ENCODE data around the gene WDR48. TPM values are rescaled to one million over a fixed set of nuclear protein-coding genes. Genes with fewer than 3 reads are reported as not detected.

The WDR48 gene
- total and polyA plus RNA-seq, 12 donors: 8.0 to 37.2 (median 28.7) TPM

DNA sequence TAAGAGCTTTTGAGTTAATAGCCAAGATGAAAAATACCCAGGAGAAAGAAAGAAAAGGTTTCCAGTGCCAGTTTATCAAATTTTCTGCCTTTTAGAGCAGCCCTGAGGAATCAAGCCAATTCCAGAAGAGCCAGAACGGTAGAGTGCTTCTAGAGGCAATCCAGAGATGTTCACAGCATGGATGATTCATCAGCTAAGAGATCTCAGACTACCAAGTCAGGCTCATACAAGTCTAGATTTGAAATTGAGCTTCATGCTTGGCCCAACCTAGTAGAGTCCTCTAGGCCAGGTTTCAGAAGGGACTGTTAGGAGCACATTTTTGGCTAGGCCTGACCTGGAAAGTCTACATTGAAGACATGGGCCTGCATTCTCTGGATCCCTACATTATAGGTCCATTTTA lies 15.5 kb downstream of the WDR48 start:
- Histone ChIP-seq H3K27me3 (no peaks in the 10 kb centered on the region), H3K4me3 (no peak overlapping the region), H3K9me3 (no peaks in the 10 kb centered on the region), H3K4me1 (no peaks in the 10 kb centered on the region), H3K36me3 (peaks cover 0 to 83% (median 24%) of the 10 kb centered on the region in 9 donors), H3K27ac (no peak overlapping the region)
- 38 to 39% methylated on average over 1 of the region's 1 CpG for WGBS, 2 donors
- intact Hi-C loops (cut with DNase I): no loop called here
- TF ChIP-seq, protein P1, sequence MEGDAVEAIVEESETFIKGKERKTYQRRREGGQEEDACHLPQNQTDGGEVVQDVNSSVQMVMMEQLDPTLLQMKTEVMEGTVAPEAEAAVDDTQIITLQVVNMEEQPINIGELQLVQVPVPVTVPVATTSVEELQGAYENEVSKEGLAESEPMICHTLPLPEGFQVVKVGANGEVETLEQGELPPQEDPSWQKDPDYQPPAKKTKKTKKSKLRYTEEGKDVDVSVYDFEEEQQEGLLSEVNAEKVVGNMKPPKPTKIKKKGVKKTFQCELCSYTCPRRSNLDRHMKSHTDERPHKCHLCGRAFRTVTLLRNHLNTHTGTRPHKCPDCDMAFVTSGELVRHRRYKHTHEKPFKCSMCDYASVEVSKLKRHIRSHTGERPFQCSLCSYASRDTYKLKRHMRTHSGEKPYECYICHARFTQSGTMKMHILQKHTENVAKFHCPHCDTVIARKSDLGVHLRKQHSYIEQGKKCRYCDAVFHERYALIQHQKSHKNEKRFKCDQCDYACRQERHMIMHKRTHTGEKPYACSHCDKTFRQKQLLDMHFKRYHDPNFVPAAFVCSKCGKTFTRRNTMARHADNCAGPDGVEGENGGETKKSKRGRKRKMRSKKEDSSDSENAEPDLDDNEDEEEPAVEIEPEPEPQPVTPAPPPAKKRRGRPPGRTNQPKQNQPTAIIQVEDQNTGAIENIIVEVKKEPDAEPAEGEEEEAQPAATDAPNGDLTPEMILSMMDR (IDR thresholded peaks at IDR 0.05): no peak
- DNase-seq (no peak), ATAC-seq (no peak)

DNA sequence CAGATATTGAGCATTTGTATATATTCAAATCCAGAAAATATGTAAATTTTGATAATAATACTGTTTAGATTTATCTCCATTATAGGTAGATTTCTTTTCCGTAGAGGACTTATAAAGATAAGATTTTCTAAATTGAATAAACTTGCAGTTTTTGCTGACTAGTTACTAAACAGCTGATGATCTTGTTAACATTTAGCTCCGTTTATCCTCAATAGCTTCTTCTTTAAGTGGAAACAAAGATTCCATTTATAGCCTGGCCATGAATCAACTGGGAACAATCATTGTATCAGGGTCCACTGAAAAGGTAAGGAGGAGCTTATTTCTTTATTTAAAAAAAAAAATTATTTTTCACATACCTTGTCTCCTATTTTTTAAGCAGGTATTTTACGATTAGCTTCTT lies 16.7 kb downstream of the WDR48 start:
- no peak overlapping the region for H3K4me3 ChIP-seq
- no peak overlapping the region for H3K27ac ChIP-seq
- no peak for ATAC-seq
- H3K36me3 ChIP-seq: peaks cover 0 to 96% (median 33%) of the 10 kb centered on the region in 9 donors
- intact Hi-C loops (cut with DNase I): no loop called here
- no peak for DNase-seq
- no peaks in the 10 kb centered on the region for H3K9me3 ChIP-seq
- no peaks in the 10 kb centered on the region for H3K27me3 ChIP-seq
- H3K4me1 ChIP-seq: no peaks in the 10 kb centered on the region
- 75 to 81% methylated on average over 3 of the region's 3 CpGs for WGBS, 2 donors
- TF ChIP-seq, protein P1 (IDR thresholded peaks at IDR 0.05): no peak

DNA sequence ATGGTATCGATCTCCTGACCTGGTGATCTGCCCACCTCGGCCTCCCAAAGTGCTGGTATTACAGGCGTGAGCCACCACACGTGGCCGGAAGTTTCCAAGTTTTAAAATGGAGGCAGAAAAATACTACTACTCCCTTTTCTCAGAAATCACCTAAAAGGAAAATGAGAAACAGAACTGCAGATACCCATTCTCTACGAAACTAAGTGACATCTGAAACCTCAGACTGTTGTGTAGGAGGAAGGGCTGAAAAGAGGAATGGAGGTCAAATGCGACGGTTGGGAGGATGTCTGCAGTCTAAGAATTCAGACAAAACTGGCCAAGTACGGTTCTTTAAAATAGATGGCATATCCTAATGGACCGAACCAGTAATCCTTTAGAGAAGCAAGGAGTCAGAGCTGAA lies 24.1 kb downstream of the WDR48 start:
- Histone ChIP-seq H3K36me3 (peaks cover 0 to 100% (median 65%) of the 10 kb centered on the region in 9 donors), H3K4me3 (no peak overlapping the region), H3K4me1 (no peaks in the 10 kb centered on the region), H3K27me3 (no peaks in the 10 kb centered on the region), H3K9me3 (no peaks in the 10 kb centered on the region), H3K27ac (no peak overlapping the region)
- TF ChIP-seq, protein P1 (IDR thresholded peaks at IDR 0.05): no peak
- 95 to 96% methylated on average over 10 of the region's 10 CpGs for WGBS, 2 donors
- intact Hi-C loops (cut with DNase I): no loop called here
- DNase-seq: no peak
- no peak for ATAC-seq

- no peak for ATAC-seq
- no peak for DNase-seq
- no peak overlapping the region for H3K4me3 ChIP-seq
- no peaks in the 10 kb centered on the region for H3K9me3 ChIP-seq
- TF ChIP-seq, protein P1 (IDR thresholded peaks at IDR 0.05): no peak
- no peak overlapping the region for H3K27ac ChIP-seq
- peaks cover 0 to 100% (median 40%) of the 10 kb centered on the region in 9 donors for H3K36me3 ChIP-seq
- intact Hi-C loops (cut with DNase I): no loop called here
- H3K27me3 ChIP-seq: no peaks in the 10 kb centered on the region
- no peaks in the 10 kb centered on the region for H3K4me1 ChIP-seq
These were observed 27.7 kb downstream of the WDR48 start for GRCh38 chr3:39079530-39079929.

- no peak overlapping the region for H3K27ac ChIP-seq
- no peaks in the 10 kb centered on the region for H3K9me3 ChIP-seq
- peaks cover 0 to 100% (median 35%) of the 10 kb centered on the region in 9 donors for H3K36me3 ChIP-seq
- no peaks in the 10 kb centered on the region for H3K27me3 ChIP-seq
- no peak for ATAC-seq
- H3K4me1 ChIP-seq: no peaks in the 10 kb centered on the region
- TF ChIP-seq, protein P1 (IDR thresholded peaks at IDR 0.05): no peak
- no peak for DNase-seq
- intact Hi-C loops (cut with DNase I): no loop called here
- no peak overlapping the region for H3K4me3 ChIP-seq
These were observed 28.2 kb downstream of the WDR48 start for GRCh38 chr3:39080026-39080425.

All from heart right ventricle (tissue), 16 donors.